ENCODE data around the gene ALG9. TPM values are rescaled to one million over a fixed set of nuclear protein-coding genes. Genes with fewer than 3 reads are reported as not detected.

The ALG9 gene
- polyA plus RNA-seq, 1 experiment, result 23.7 TPM

DNA sequence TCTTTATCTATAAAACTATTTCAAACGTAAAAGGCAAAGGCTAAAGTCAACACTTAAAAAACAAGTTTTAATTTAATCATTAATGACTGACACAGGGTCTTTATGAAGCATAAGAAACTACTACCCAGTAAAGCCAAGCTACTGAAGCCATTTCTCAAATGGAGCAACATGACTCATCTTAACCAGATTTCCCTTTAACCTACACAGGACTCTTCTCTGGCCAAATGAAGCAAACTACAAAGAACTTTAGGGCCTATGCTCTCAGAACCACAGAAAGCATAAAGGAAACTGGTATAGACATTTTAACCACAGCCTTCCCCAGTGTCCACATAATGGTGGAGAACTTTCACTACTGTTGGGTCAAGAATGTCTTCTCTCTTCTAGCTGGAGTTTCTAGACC is 34.7 kb downstream of the ALG9 start:
- ChIA-PET POLR2A (no interaction called here), CTCF (interaction anchor here (0.5 to 0.8 kb wide), 4 partner anchors 44 to 232 kb away, joined by 3 to 4 read pairs (median 3); no protein-coding TSS in a partner anchor)
- TF ChIP-seq, protein P1, sequence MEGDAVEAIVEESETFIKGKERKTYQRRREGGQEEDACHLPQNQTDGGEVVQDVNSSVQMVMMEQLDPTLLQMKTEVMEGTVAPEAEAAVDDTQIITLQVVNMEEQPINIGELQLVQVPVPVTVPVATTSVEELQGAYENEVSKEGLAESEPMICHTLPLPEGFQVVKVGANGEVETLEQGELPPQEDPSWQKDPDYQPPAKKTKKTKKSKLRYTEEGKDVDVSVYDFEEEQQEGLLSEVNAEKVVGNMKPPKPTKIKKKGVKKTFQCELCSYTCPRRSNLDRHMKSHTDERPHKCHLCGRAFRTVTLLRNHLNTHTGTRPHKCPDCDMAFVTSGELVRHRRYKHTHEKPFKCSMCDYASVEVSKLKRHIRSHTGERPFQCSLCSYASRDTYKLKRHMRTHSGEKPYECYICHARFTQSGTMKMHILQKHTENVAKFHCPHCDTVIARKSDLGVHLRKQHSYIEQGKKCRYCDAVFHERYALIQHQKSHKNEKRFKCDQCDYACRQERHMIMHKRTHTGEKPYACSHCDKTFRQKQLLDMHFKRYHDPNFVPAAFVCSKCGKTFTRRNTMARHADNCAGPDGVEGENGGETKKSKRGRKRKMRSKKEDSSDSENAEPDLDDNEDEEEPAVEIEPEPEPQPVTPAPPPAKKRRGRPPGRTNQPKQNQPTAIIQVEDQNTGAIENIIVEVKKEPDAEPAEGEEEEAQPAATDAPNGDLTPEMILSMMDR (IDR thresholded peaks at IDR 0.05; ENCODE audit: insufficient read depth, low read depth, low read length), result no peak
- Histone ChIP-seq H3K36me3 (ENCODE audit: control insufficient read depth, insufficient read depth, low read length) (0 out of 2 replicates have a peak, but pooled peaks cover 1% of the 10 kb centered on the region), H3K27me3 (ENCODE audit: control insufficient read depth, insufficient read depth, low read length) (no peaks in the 10 kb centered on the region), H3K4me3 (ENCODE audit: low read depth, low read length) (no peak overlapping the region)
- no peak for DNase-seq (ENCODE audit: low read depth)

DNA sequence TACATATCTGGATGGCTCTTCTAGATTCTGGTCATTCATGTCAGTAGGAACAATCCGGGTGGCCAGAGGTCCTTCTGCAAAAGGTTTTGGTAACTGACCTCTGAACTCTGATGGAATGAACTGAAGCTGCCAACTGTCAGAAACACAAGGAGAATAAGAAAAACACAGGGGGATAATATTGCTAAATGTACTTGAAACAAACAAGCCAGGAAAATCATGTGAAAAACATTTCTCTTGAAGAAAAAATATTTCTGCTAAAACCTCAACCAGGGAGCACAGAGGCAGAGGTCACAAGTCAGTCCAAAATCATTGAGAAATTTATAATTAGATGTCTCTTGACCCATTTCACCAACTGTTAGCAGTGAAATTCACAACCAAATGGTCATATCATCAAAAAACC is 35.2 kb downstream of the ALG9 start:
- POLR2A ChIA-PET, result no interaction called here
- H3K4me3 ChIP-seq (ENCODE audit: low read depth, low read length), result no peak overlapping the region
- 0 out of 2 replicates have a peak, but pooled peaks cover 1% of the 10 kb centered on the region for H3K36me3 ChIP-seq (ENCODE audit: control insufficient read depth, insufficient read depth, low read length)
- CTCF ChIA-PET, result interaction anchor here (0.8 to 1.5 kb wide), 2 partner anchors 28 to 278 kb away, joined by 3 read pairs; no protein-coding TSS in a partner anchor
- H3K27me3 ChIP-seq (ENCODE audit: control insufficient read depth, insufficient read depth, low read length), result no peaks in the 10 kb centered on the region
- DNase-seq (ENCODE audit: low read depth), result no peak
- TF ChIP-seq, protein P1 (IDR thresholded peaks at IDR 0.05; ENCODE audit: insufficient read depth, low read depth, low read length), result no peak

- ChIA-PET POLR2A (no interaction called here), CTCF (interaction anchor here (0.8 to 1.7 kb wide), 4 partner anchors 27 to 278 kb away, joined by 3 to 6 read pairs (median 3); no protein-coding TSS in a partner anchor)
- TF ChIP-seq, protein P1 (IDR thresholded peaks at IDR 0.05; ENCODE audit: insufficient read depth, low read depth, low read length), result no peak
- H3K27me3 ChIP-seq (ENCODE audit: control insufficient read depth, insufficient read depth, low read length), result no peaks in the 10 kb centered on the region
- no peak overlapping the region for H3K4me3 ChIP-seq (ENCODE audit: low read depth, low read length)
- DNase-seq (ENCODE audit: low read depth), result no peak
- H3K36me3 ChIP-seq (ENCODE audit: control insufficient read depth, insufficient read depth, low read length), result 0 out of 2 replicates have a peak, but pooled peaks cover 1% of the 10 kb centered on the region
These were observed 35.7 kb downstream of the ALG9 start for GRCh38 chr11:111835665-111836064.

DNA sequence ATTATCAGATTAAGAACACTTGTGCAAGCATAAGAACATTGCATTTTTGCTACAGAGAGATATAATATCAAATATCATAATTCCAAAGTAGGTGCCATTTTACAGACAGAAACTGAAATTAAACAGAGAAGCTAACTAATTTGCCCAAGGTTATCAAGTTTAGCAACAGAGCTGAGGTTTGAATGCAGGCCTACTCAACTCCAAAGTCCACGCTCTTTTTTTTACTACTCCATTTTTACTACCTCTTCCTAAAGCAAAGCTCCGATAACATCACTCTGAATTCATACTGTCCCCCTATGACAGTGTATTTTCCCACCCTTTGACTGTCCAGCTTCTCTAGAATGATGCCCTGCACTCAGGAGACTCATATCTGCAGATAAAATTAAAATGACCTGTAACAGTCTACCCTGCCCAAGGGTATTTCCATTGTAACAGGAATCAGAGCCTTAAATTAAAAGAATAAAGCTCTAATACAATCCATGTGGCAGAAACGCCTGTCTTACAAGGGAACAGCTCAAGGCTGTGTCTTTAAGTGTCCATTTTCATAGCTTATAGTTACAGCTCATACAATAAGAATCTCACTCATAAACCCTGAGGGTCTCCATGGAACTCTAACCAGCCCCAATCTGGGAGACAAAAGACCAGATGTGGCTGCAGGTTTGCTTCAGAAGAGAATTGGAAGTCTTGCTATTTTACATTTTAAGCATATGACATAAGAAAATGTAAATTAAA is 36.8 kb downstream of the ALG9 start:
- H3K27me3 ChIP-seq (ENCODE audit: control insufficient read depth, insufficient read depth, low read length), result no peaks in the 10 kb centered on the region
- H3K4me3 ChIP-seq (ENCODE audit: low read depth, low read length), result no peak overlapping the region
- POLR2A ChIA-PET, result no interaction called here
- H3K36me3 ChIP-seq (ENCODE audit: control insufficient read depth, insufficient read depth, low read length), result 0 out of 2 replicates have a peak, but pooled peaks cover 1% of the 10 kb centered on the region
- CTCF ChIA-PET, result interaction anchor here (0.9 to 2.2 kb wide), 7 partner anchors 11 to 277 kb away, joined by 3 to 13 read pairs (median 3); no protein-coding TSS in a partner anchor
- TF ChIP-seq, protein P1 (IDR thresholded peaks at IDR 0.05; ENCODE audit: insufficient read depth, low read depth, low read length), result no peak
- DNase-seq (ENCODE audit: low read depth), result no peak

DNA sequence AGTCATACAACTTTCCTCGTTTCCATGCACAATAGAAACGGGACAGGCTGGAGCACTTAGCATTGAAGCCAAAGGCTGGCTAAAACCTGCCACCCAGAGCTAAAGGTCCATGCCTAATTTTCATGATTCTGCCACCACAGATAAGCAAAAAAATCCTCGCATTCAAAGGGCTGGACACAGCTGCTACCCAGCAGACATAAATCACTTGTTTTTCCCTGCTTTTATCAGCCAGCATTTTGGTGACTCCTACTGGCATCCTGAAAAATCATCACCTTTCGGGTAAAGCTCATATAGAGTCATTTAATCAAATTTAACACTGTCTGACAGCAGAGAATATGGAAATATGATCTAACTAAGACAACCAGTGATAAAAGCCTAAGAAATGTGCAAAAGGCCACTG is 37.9 kb downstream of the ALG9 start:
- Histone ChIP-seq H3K4me3 (ENCODE audit: low read depth, low read length) (no peak overlapping the region), H3K36me3 (ENCODE audit: control insufficient read depth, insufficient read depth, low read length) (0 out of 2 replicates have a peak, but pooled peaks cover 1% of the 10 kb centered on the region), H3K27me3 (ENCODE audit: control insufficient read depth, insufficient read depth, low read length) (no peaks in the 10 kb centered on the region)
- TF ChIP-seq, protein P1 (IDR thresholded peaks at IDR 0.05; ENCODE audit: insufficient read depth, low read depth, low read length), result no peak
- ChIA-PET POLR2A (interaction anchor here (0.6 kb wide), 1 partner anchor 100 kb away, joined by 3 read pairs; no protein-coding TSS in a partner anchor), CTCF (interaction anchor here (0.7 to 2.2 kb wide), 10 partner anchors 8 to 272 kb away, joined by 3 to 13 read pairs (median 4); no protein-coding TSS in a partner anchor)
- no peak for DNase-seq (ENCODE audit: low read depth)

All from BJ (cell line).